Psoas muscle (tissue), 8 donors: ENCODE results near the gene EIF3I. TPM values are rescaled to one million over a fixed set of nuclear protein-coding genes. Genes with fewer than 3 reads are reported as not detected.

Experiments used
- ATAC-seq, 4 donors: fragments of 200-7000 bp; cut with Tn5 transposase; one replicate each; pipeline ENCODE4 v1.9.1; 2020; ENCODE audit warnings: moderate library complexity in 3 of 4, mild to moderate bottlenecking in 2 of 4
- DNase-seq, 2 donors: peaks; one replicate each; pipeline ENCODE4 v3.0.0-alpha.2; 2020
- H3K27ac ChIP-seq: fragments of 200-600 bp; one replicate; pipeline ENCODE4 v1.8.0; 2022
- H3K27me3 ChIP-seq, 3 donors: fragments of 200-600 bp in 1 of 3; one replicate each; pipeline versions ENCODE4 v1.6.1 to v1.8.0; 2013 to 2022; ENCODE audit warnings: low read length in 2 of 3, mild to moderate bottlenecking in 2 of 3, moderate library complexity in 1 of 3; ENCODE audit not compliant: insufficient read depth in 3 of 3
- H3K36me3 ChIP-seq, 2 donors: fragments of 200-600 bp in 1 of 2; one replicate each; pipeline versions ENCODE4 v1.6.1 to v1.8.0; 2013 to 2022; ENCODE audit warnings: low read depth in 1 of 2, mild to moderate bottlenecking in 1 of 2, moderate library complexity in 1 of 2; ENCODE audit not compliant: insufficient read depth in 1 of 2
- H3K4me1 ChIP-seq: fragments of 200-600 bp; one replicate; pipeline ENCODE4 v1.8.0; 2022
- H3K4me3 ChIP-seq: fragments of 200-600 bp; one replicate; pipeline ENCODE4 v1.8.0; 2022; ENCODE audit warnings: mild to moderate bottlenecking
- H3K9me3 ChIP-seq: fragments of 200-600 bp; one replicate; pipeline ENCODE4 v1.8.0; 2022
- WGBS, 3 donors: extraction: QIAGEN DNeasy Blood & Tissue Kit; methylation state at CpG; one replicate each; pipeline versions ENCODE4 v1.1.6 to v1.1.7; 2013; 5-methylcytosine and 5-hydroxymethylcytosine counted together
- intact Hi-C, 2 donors: fragments of 100-400 bp; cut with DNase I; formaldehyde crosslinking; loops; one replicate each; pipeline versions ENCODE4 v1.11.0 to v1.14.2; 2022
- polyA plus RNA-seq, 3 donors: library from polyadenylated mRNA; stranded (reverse); fragments of 200-250 nt; gene quantifications; one replicate each; pipeline ENCODE4 v1.2.3, GENCODE V29; 2013
- total RNA-seq, 4 donors: library from RNA; stranded (reverse); fragmentation: NEBNext Ultra II Directional in 2 of 4; extraction: Animal tissue kit (Norgen Biotek cat#: 25700) in 2 of 4; gene quantifications; one replicate each; pipeline versions ENCODE4 v1.2.1 to v1.2.4, GENCODE V29; 2021 to 2023
- TF ChIP-seq, protein P1 (sequence below): fragments of 200-600 bp; IDR thresholded peaks from one replicate; pipeline ENCODE4 v1.8.0; 2022; ENCODE audit warnings: antibody characterized with exemption
- donor health status: healthy with polysubstance abuse.
- donor health status: DM: no; HTN: no; CAD: no; lungs with moderate emphysema.
- donor health status: Bipolar disorder and iron deficiency.
- donor health status: healthy.
- donor health status: DM: yes; HTN: yes; CAD: no.
- donor health status: DM: no; HTN: no; CAD: no.
- donor health status: DM: no; HTN: no; CAD: no.
- donor health status: DM: yes; HTN: yes; CAD: no.

The EIF3I gene
- total and polyA plus RNA-seq, 7 donors = 174 to 506 (median 238) TPM

DNA sequence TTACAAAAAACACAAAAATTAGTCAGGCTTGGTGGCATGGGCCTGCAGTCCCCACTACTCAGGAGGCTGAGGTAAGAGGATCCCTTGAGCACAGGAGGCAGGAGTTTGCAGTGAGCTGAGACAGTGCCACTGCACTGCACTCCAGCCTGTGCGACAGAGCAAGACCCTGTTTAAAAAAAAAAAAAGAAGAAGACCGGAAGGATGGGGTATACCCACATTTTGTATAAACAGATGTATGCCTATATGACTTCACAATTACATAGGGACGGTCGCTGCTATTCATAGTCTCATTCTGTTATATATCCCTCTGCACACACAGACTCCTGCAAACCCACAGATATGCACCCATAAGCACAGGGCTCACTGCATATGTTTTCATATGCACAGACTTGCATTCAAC lies 41.5 kb downstream of the EIF3I start:
- DNase-seq = no peak
- Histone ChIP-seq H3K27ac (no peak overlapping the region), H3K9me3 (no peaks in the 10 kb centered on the region), H3K4me3 (no peak overlapping the region), H3K36me3 (no peaks in the 10 kb centered on the region), H3K27me3 (no peaks in the 10 kb centered on the region), H3K4me1 (no peaks in the 10 kb centered on the region)
- ATAC-seq = no peak
- TF ChIP-seq, protein P1, sequence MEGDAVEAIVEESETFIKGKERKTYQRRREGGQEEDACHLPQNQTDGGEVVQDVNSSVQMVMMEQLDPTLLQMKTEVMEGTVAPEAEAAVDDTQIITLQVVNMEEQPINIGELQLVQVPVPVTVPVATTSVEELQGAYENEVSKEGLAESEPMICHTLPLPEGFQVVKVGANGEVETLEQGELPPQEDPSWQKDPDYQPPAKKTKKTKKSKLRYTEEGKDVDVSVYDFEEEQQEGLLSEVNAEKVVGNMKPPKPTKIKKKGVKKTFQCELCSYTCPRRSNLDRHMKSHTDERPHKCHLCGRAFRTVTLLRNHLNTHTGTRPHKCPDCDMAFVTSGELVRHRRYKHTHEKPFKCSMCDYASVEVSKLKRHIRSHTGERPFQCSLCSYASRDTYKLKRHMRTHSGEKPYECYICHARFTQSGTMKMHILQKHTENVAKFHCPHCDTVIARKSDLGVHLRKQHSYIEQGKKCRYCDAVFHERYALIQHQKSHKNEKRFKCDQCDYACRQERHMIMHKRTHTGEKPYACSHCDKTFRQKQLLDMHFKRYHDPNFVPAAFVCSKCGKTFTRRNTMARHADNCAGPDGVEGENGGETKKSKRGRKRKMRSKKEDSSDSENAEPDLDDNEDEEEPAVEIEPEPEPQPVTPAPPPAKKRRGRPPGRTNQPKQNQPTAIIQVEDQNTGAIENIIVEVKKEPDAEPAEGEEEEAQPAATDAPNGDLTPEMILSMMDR = no peak
- intact Hi-C loops = no loop called here
- WGBS, 3 donors = 83 to 91% (median 84%) methylated on average over 4 of the region's 4 CpGs

GRCh38 chr1:32265846-32266245 lies 43.6 kb downstream of the EIF3I start:
- DNase-seq (no peak), ATAC-seq (no peak)
- Histone ChIP-seq H3K4me3 (no peak overlapping the region), H3K36me3 (no peaks in the 10 kb centered on the region), H3K27me3 (no peaks in the 10 kb centered on the region), H3K27ac (no peak overlapping the region), H3K4me1 (no peaks in the 10 kb centered on the region), H3K9me3 (no peaks in the 10 kb centered on the region)
- TF ChIP-seq, protein P1 = no peak
- 90 to 93% (median 93%) methylated on average over 9 of the region's 9 CpGs for WGBS, 3 donors
- intact Hi-C loops = no loop called here

GRCh38 chr1:32266921-32267591 lies 44.8 kb downstream of the EIF3I start:
- intact Hi-C loops = no loop called here
- 53 to 61% (median 60%) methylated on average over 7 of the region's 7 CpGs for WGBS, 3 donors
- no peak overlapping the region for H3K4me3 ChIP-seq
- H3K27ac ChIP-seq = no peak overlapping the region
- H3K9me3 ChIP-seq = no peaks in the 10 kb centered on the region
- H3K4me1 ChIP-seq = no peaks in the 10 kb centered on the region
- peaks cover 0 to 9% (median 0%) of the 10 kb centered on the region in 3 donors for H3K27me3 ChIP-seq
- ATAC-seq = no peak
- no peak for DNase-seq
- TF ChIP-seq, protein P1 = no peak
- H3K36me3 ChIP-seq = no peaks in the 10 kb centered on the region

GRCh38 chr1:32269744-32270143 lies 47.5 kb downstream of the EIF3I start:
- H3K27me3 ChIP-seq = peaks cover 0 to 19% (median 15%) of the 10 kb centered on the region in 3 donors
- DNase-seq = no peak
- H3K27ac ChIP-seq = no peak overlapping the region
- no peaks in the 10 kb centered on the region for H3K4me1 ChIP-seq
- no peaks in the 10 kb centered on the region for H3K9me3 ChIP-seq
- no peak overlapping the region for H3K4me3 ChIP-seq
- ATAC-seq = no peak
- H3K36me3 ChIP-seq = no peaks in the 10 kb centered on the region
- TF ChIP-seq, protein P1 = no peak
- intact Hi-C loops = no loop called here
